Activated CD8-positive, alpha-beta memory T cell treated with anti-CD3 and anti-CD28 coated beads for 24 hours (primary cell): ENCODE data around the gene RPS19BP1.
"Not testable (repeated sequence)": the region's sequence is repeated elsewhere in the genome, so short reads cannot be mapped to it uniquely, and the experiment has no call there.

Experiments used
- DNase-seq: peaks from one replicate; pipeline ENCODE4 v3.0.0-alpha.2; 2020

Gene RPS19BP1

GRCh38 chr22:39510529-39511149 lies 21.9 kb downstream of the RPS19BP1 start:
- DNase-seq, result no peak

- no peak for DNase-seq
Observed at GRCh38 chr22:39508393-39508792, 24.2 kb downstream of the RPS19BP1 start.

- DNase-seq, result not testable (repeated sequence)
Observed at GRCh38 chr22:39507021-39507420, 25.5 kb downstream of the RPS19BP1 start.

- DNase-seq, result no peak
Observed at GRCh38 chr22:39504071-39504470, 28.5 kb downstream of the RPS19BP1 start.

- DNase-seq, result no peak
Observed at GRCh38 chr22:39503630-39504029, 28.9 kb downstream of the RPS19BP1 start.

- no peak for DNase-seq
Observed at GRCh38 chr22:39502789-39503409, 29.6 kb downstream of the RPS19BP1 start.

- DNase-seq, result peak; percentile 96
Observed at GRCh38 chr22:39502109-39502788, 30.3 kb downstream of the RPS19BP1 start, which contains the start of gene MIEF1. TSS of gene MIEF1 (plus strand) at chr22:39502290. CDS start at chr22:39511295, 9,005 bp downstream.

- DNase-seq, result no peak
Observed at GRCh38 chr22:39501644-39502108, 30.9 kb downstream of the RPS19BP1 start.

GRCh38 chr22:39500101-39500500 lies 32.4 kb downstream of the RPS19BP1 start:
- no peak for DNase-seq

- no peak for DNase-seq
Observed at GRCh38 chr22:39498802-39499201, 33.7 kb downstream of the RPS19BP1 start.

GRCh38 chr22:39498368-39498767 lies 34.2 kb downstream of the RPS19BP1 start:
- DNase-seq, result no peak

- no peak for DNase-seq
Observed at GRCh38 chr22:39497429-39497828, 35.1 kb downstream of the RPS19BP1 start.

- DNase-seq, result peak; percentile 77
Observed at GRCh38 chr22:39496131-39496838, 36.3 kb downstream of the RPS19BP1 start.

GRCh38 chr22:39494471-39495120 lies 38.0 kb downstream of the RPS19BP1 start:
- DNase-seq, result no peak

GRCh38 chr22:39493759-39494158 lies 38.8 kb downstream of the RPS19BP1 start:
- no peak for DNase-seq

GRCh38 chr22:39492186-39492585 lies 40.4 kb downstream of the RPS19BP1 start:
- DNase-seq, result no peak

GRCh38 chr22:39491696-39492095 lies 40.9 kb downstream of the RPS19BP1 start:
- no peak for DNase-seq

- DNase-seq, result no peak
Observed at GRCh38 chr22:39490966-39491680, 41.4 kb downstream of the RPS19BP1 start.

- peak; percentile 85 for DNase-seq
Observed at GRCh38 chr22:39490135-39490798, 42.3 kb downstream of the RPS19BP1 start.

- no peak for DNase-seq
Observed at GRCh38 chr22:39489094-39490068, 43.2 kb downstream of the RPS19BP1 start.
